Neural progenitor cell (in vitro differentiated cells): ENCODE data around the gene PPM1A.

Experiments used
- EZH2phosphoT487 ChIP-seq: fragments of 200-600 bp; sonication (generic); IDR thresholded peaks from 2 replicates; pipeline ENCODE4 v1.6.1; 2017; ENCODE audit warnings: antibody characterized with exemption
- TF ChIP-seq, protein P1 (sequence below): fragments of 200-600 bp; sonication (generic); IDR thresholded peaks from 2 replicates; pipeline ENCODE4 v1.5.1; 2017; ENCODE audit warnings: antibody characterized with exemption, mild to moderate bottlenecking

DNA sequence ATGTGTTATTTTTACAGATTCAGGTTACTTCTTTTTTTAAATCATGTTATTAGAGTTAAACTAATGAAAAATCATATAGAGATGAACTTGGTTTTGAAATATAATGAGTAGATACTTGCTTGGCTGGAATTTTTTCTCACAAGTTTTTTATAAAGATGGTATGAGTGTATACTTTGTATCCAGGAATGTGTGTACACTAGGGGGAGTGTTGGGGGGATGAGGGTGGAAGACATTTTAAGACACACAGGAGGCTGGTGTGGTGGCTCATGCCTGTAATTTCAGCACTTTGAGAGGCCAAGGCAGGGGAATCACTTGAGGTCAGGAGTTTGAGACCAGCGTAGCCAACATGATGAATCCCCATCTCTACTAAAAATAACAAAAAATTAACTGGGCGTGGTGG is 23.2 kb downstream of the PPM1A start:
- TF ChIP-seq, protein P1, sequence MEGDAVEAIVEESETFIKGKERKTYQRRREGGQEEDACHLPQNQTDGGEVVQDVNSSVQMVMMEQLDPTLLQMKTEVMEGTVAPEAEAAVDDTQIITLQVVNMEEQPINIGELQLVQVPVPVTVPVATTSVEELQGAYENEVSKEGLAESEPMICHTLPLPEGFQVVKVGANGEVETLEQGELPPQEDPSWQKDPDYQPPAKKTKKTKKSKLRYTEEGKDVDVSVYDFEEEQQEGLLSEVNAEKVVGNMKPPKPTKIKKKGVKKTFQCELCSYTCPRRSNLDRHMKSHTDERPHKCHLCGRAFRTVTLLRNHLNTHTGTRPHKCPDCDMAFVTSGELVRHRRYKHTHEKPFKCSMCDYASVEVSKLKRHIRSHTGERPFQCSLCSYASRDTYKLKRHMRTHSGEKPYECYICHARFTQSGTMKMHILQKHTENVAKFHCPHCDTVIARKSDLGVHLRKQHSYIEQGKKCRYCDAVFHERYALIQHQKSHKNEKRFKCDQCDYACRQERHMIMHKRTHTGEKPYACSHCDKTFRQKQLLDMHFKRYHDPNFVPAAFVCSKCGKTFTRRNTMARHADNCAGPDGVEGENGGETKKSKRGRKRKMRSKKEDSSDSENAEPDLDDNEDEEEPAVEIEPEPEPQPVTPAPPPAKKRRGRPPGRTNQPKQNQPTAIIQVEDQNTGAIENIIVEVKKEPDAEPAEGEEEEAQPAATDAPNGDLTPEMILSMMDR, result peak; percentile 22
- no peak for TF ChIP-seq EZH2phosphoT487
